Measurements from ENCODE around the gene TEX11.

DNA sequence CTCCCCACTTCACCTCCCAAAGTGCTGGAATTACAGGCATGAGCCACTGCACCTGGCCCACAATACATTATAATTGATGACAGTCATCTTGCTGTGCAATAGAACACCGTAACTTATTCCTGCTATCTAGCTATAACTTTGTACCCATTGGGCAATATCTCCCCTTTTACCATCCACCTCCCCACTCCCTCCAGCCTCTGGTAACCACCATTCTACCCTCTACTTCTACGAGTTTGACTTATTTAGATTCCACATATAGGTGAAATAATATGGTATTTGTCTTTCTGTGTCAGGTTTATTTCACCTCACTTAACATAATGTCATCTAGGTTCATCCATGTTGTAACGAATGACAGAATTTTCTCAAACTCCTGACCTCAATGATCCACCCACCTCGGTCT is 8.2 kb upstream of the TEX11 start:
- TF ChIP-seq EZH2 (IDR thresholded peaks at IDR 0.05; ENCODE audit: low read length), result no peak
- TF ChIP-seq, protein P1, sequence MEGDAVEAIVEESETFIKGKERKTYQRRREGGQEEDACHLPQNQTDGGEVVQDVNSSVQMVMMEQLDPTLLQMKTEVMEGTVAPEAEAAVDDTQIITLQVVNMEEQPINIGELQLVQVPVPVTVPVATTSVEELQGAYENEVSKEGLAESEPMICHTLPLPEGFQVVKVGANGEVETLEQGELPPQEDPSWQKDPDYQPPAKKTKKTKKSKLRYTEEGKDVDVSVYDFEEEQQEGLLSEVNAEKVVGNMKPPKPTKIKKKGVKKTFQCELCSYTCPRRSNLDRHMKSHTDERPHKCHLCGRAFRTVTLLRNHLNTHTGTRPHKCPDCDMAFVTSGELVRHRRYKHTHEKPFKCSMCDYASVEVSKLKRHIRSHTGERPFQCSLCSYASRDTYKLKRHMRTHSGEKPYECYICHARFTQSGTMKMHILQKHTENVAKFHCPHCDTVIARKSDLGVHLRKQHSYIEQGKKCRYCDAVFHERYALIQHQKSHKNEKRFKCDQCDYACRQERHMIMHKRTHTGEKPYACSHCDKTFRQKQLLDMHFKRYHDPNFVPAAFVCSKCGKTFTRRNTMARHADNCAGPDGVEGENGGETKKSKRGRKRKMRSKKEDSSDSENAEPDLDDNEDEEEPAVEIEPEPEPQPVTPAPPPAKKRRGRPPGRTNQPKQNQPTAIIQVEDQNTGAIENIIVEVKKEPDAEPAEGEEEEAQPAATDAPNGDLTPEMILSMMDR (optimal IDR thresholded peaks at IDR 0.05 in 1 of 3, IDR thresholded peaks at IDR 0.05 in 1 of 3, conservative IDR thresholded peaks at IDR 0.05 in 1 of 3; ENCODE audit: extremely low read depth in 1 of 3, insufficient read depth in 2 of 3, low read length in 3 of 3), result no peak
